SK-N-SH (cell line): ENCODE data around the gene WDR86. TPM values are rescaled to one million over a fixed set of nuclear protein-coding genes. Genes with fewer than 3 reads are reported as not detected.

Source experiments
- CTCF ChIA-PET: fragments of 300-600, 350-600 bp; formaldehyde crosslinking; extraction: SDS; loops from one replicate; lab custom pipeline; 2021; lab: Yijun Ruan, JAX
- POLR2A ChIA-PET: fragments of 350-600 bp; sonication (Branson Sonifier 250); formaldehyde crosslinking; extraction: SDS; loops from one replicate; lab custom pipeline; 2020; ENCODE audit warnings: antibody characterized with exemption, inconsistent platforms; lab: Yijun Ruan, JAX
- DNase-seq: peaks from one replicate; pipeline ENCODE4 v3.0.0; 2012
- H2AFZ ChIP-seq: fragments of 200-600 bp; sonication (generic); 2 replicates; pipeline ENCODE4 v1.8.1; 2016; ENCODE audit warnings: antibody characterized with exemption, mild to moderate bottlenecking, low read depth
- H3F3A ChIP-seq: fragments of 200-600 bp; sonication (generic); replicated peaks from 2 replicates; pipeline ENCODE3; 2016; ENCODE audit warnings: antibody characterized with exemption, mild to moderate bottlenecking; ENCODE audit not compliant: insufficient read depth
- H3K27ac ChIP-seq, 2 experiments: fragments of 200-500 bp in 1 of 2; fragments of 200-600 bp in 1 of 2; sonication (Bioruptor generic) in 1 of 2; sonication (generic), shearing (Covaris generic) in 1 of 2; 2 replicates each; pipeline versions ENCODE4 v1.5.1 to v1.6.1; 2014 to 2016; ENCODE audit warnings: low read depth in 2 of 2, inconsistent platforms in 1 of 2, low read length in 1 of 2, mild to moderate bottlenecking in 1 of 2, mixed read lengths in 1 of 2
- H3K27me3 ChIP-seq: fragments of 200-600 bp; sonication (generic), shearing (Covaris generic); 2 replicates; pipeline ENCODE4 v1.6.1; 2016; ENCODE audit warnings: mixed run types; ENCODE audit not compliant: insufficient read depth
- H3K36me3 ChIP-seq, 2 experiments: fragments of 200-500 bp in 1 of 2; fragments of 200-600 bp in 1 of 2; sonication (Bioruptor generic) in 1 of 2; sonication (generic) in 1 of 2; replicated peaks in 1 of 2; 2 replicates each; pipeline versions ENCODE3 to v1.5.1; 2014 to 2016; ENCODE audit warnings: low read length in 1 of 2, mild to moderate bottlenecking in 1 of 2; ENCODE audit not compliant: insufficient read depth in 2 of 2, control insufficient read depth in 1 of 2
- H3K4me1 ChIP-seq, 2 experiments: fragments of 200-500 bp in 1 of 2; fragments of 200-600 bp in 1 of 2; sonication (Bioruptor generic) in 1 of 2; sonication (generic), shearing (Covaris generic) in 1 of 2; 2 replicates each; pipeline versions ENCODE4 v1.5.1 to v1.6.1; 2014 to 2016; ENCODE audit warnings: low read depth in 1 of 2, low read length in 1 of 2, mixed run types in 1 of 2; ENCODE audit not compliant: insufficient read depth in 2 of 2, control insufficient read depth in 1 of 2
- H3K4me2 ChIP-seq: fragments of 200-600 bp; sonication (generic), shearing (Covaris generic); 2 replicates; pipeline ENCODE4 v1.6.1; 2017; ENCODE audit warnings: mixed run types
- H3K4me3 ChIP-seq, 2 experiments: fragments of 200-500 bp in 1 of 2; fragments of 200-600 bp in 1 of 2; sonication (Bioruptor generic) in 1 of 2; sonication (generic), shearing (Covaris generic) in 1 of 2; 2 replicates each; pipeline versions ENCODE4 v1.5.1 to v1.8.1; 2014 to 2016; ENCODE audit warnings: low read depth in 2 of 2, inconsistent platforms in 1 of 2, low read length in 1 of 2, mild to moderate bottlenecking in 1 of 2, mixed read lengths in 1 of 2, moderate library complexity in 1 of 2
- H3K79me2 ChIP-seq: fragments of 200-600 bp; sonication (generic); 2 replicates; pipeline ENCODE4 v1.8.1; 2017; ENCODE audit warnings: mild to moderate bottlenecking; ENCODE audit not compliant: insufficient read depth
- H3K9ac ChIP-seq: fragments of 200-600 bp; sonication (generic); 2 replicates; pipeline ENCODE4 v1.6.1; 2017; ENCODE audit warnings: mixed run types
- H3K9me2 ChIP-seq: fragments of 200-600 bp; sonication (generic); 2 replicates; pipeline ENCODE4 v1.6.1; 2017; ENCODE audit warnings: mixed run types
- H3K9me3 ChIP-seq: fragments of 200-600 bp; sonication (generic); 2 replicates; pipeline ENCODE4 v1.6.1; 2017; ENCODE audit warnings: mixed run types, mild to moderate bottlenecking, moderate library complexity
- H4K20me1 ChIP-seq: fragments of 200-600 bp; sonication (generic); 2 replicates; pipeline ENCODE4 v1.6.1; 2017; ENCODE audit warnings: mild to moderate bottlenecking, mixed run types; ENCODE audit not compliant: insufficient read depth
- CHD2 ChIP-seq: fragments of 150-350 bp; IDR thresholded peaks from 2 replicates; pipeline ENCODE4 v1.6.1; 2018; ENCODE audit warnings: low read length; ENCODE audit not compliant: partially characterized antibody
- ELF1 ChIP-seq: IDR thresholded peaks from 2 replicates; pipeline ENCODE4 v1.4.0; 2012
- EP300 ChIP-seq, 2 experiments: IDR thresholded peaks; 2 replicates each; pipeline versions ENCODE4 v1.4.0 to v1.6.1; 2012; ENCODE audit warnings: borderline replicate concordance in 1 of 2, low read depth in 1 of 2, low read length in 1 of 2
- FOXM1 ChIP-seq: IDR thresholded peaks from 2 replicates; pipeline ENCODE4 v1.4.0; 2012; ENCODE audit warnings: low read depth, mild to moderate bottlenecking
- GABPA ChIP-seq: IDR thresholded peaks from 2 replicates; pipeline ENCODE4 v1.4.0; 2012; ENCODE audit warnings: low read depth, mild to moderate bottlenecking
- GATA2 ChIP-seq: sonication (generic); formaldehyde crosslinking; IDR thresholded peaks from 2 replicates; pipeline ENCODE4 v1.5.0; 2020; ENCODE audit warnings: mild to moderate bottlenecking, missing genetic modification reagents
- MEF2A ChIP-seq: IDR thresholded peaks from 2 replicates; pipeline ENCODE4 v1.4.0; 2012; ENCODE audit warnings: low read depth, borderline replicate concordance
- NFIC ChIP-seq: IDR thresholded peaks from 2 replicates; pipeline ENCODE4 v1.4.0; 2012; ENCODE audit warnings: borderline replicate concordance
- NRF1 ChIP-seq: IDR thresholded peaks from 2 replicates; pipeline ENCODE4 v1.6.1; 2012; ENCODE audit warnings: low read depth, mild to moderate bottlenecking, low read length
- POLR2AphosphoS5 ChIP-seq: IDR thresholded peaks from 2 replicates; pipeline ENCODE4 v1.6.1; 2012; ENCODE audit warnings: low read depth, low read length
- RAD21 ChIP-seq: IDR thresholded peaks from 2 replicates; pipeline ENCODE4 v1.6.1; 2012; ENCODE audit warnings: mild to moderate bottlenecking, low read length
- RCOR1 ChIP-seq: fragments of 150-350 bp; IDR thresholded peaks from 2 replicates; pipeline ENCODE4 v1.6.1; 2017; ENCODE audit warnings: antibody characterized with exemption, low read length
- RXRA ChIP-seq: IDR thresholded peaks from 2 replicates; pipeline ENCODE4 v1.4.0; 2012; ENCODE audit warnings: low read depth, mild to moderate bottlenecking, borderline replicate concordance
- TAF1 ChIP-seq: IDR thresholded peaks from 2 replicates; pipeline ENCODE4 v1.6.1; 2012; ENCODE audit warnings: low read depth, mild to moderate bottlenecking, low read length, moderate library complexity, borderline replicate concordance
- TCF12 ChIP-seq: IDR thresholded peaks from 2 replicates; pipeline ENCODE4 v1.4.0; 2012
- YY1 ChIP-seq: IDR thresholded peaks from 2 replicates; pipeline ENCODE4 v1.4.0; 2012; ENCODE audit warnings: low read depth, mild to moderate bottlenecking
- WGBS: methylation state at CpG from one replicate; pipeline ENCODE4 v1.1.6; 2017; ENCODE audit warnings: low lambda C conversion rate; 5-methylcytosine and 5-hydroxymethylcytosine counted together
- polyA plus RNA-seq, 3 experiments: library from polyadenylated mRNA; depleted of rRNA; stranded (reverse); fragments of >200 nt; gene quantifications; 2 replicates each; pipeline ENCODE4 v1.2.3, GENCODE V29; 2012
- TF ChIP-seq, protein P1 (sequence below): IDR thresholded peaks from 2 replicates; pipeline ENCODE4 v1.6.1; 2012; ENCODE audit warnings: mild to moderate bottlenecking, low read depth, low read length, moderate library complexity
- TF ChIP-seq, protein P2 (sequence below): IDR thresholded peaks from 2 replicates; pipeline ENCODE4 v1.4.0; 2012; ENCODE audit warnings: low read depth, borderline replicate concordance
- TF ChIP-seq, protein P3 (sequence below): IDR thresholded peaks from 2 replicates; pipeline ENCODE4 v1.4.0; 2012; ENCODE audit warnings: low read depth, borderline replicate concordance
- TF ChIP-seq, protein P4 (sequence below): IDR thresholded peaks from 2 replicates; pipeline ENCODE4; 2012
- TF ChIP-seq, protein P5 (sequence below): IDR thresholded peaks from 2 replicates; pipeline ENCODE4 v1.4.0; 2012; ENCODE audit warnings: low read depth
- TF ChIP-seq, protein P6 (sequence below): fragments of 150-350 bp; IDR thresholded peaks from 2 replicates; pipeline ENCODE4 v1.6.1; 2016; ENCODE audit warnings: mild to moderate bottlenecking, low read depth, low read length
- TF ChIP-seq, protein P7 (sequence below): fragments of 150-350 bp; IDR thresholded peaks from 2 replicates; pipeline ENCODE4 v1.6.1; 2017; ENCODE audit warnings: antibody characterized with exemption, low read length, low read depth, borderline replicate concordance

WDR86 gene
- polyA plus RNA-seq, 1 of the 3 experiments (the other 2 are of a cell fraction) = 1.0 TPM

DNA sequence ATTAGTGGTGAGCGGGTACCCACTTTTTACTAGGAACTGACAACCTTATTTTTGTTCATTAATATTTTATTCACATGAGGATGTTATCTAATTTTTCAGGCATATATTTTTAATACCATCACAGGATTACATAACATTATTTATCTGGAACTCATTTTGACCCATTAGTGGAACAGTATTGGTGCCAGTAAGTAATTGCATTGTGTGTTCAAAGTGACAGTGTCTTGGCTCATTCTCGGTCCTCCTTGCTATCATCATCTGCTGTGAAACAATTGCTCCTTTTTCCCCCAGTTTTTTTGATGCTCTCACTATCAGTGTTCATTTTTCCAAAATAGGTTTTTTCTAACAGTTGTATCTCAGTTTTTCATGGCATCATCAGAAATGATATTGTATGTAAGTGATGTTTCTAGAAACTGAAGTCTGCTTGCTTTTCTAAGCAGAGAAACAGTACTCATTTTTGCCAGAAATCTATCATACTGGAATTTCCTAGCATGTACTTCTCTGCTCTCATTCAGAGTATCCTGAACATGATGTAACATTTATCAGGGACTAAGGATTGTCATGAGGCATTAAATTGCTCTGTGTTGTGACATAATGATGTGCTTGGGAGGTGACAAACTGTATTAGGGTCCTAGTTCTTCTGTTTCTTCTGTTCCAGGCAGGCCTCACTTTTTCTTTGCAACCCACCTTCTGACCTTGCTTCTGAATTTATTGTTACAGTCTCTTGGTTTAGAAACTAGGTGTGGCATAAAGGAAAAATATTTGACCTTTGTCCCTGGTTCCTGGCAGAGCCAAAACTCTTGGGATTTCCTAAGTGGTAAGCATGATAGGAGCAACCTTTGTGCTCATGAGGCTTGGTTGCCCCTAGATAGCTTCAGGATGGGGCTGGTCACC lies 64.0 kb downstream of the WDR86 start:
- Histone ChIP-seq H3F3A (peaks cover 33% of the 10 kb centered on the region), H3K9me3 (no peaks in the 10 kb centered on the region), H3K27ac (peak overlapping the region; percentile 11 to 65; a peak in 2 of 4 replicates), H3K4me1 (peaks cover 15 to 21% of the 10 kb centered on the region in 2 experiments), H3K4me2 (peak overlapping the region; percentile 36; the same call in 1 of the 2 replicates), H4K20me1 (peaks cover 7% of the 10 kb centered on the region), H3K27me3 (no peaks in the 10 kb centered on the region), H2AFZ (no peak overlapping the region), H3K36me3 (peaks cover 46 to 55% of the 10 kb centered on the region in 2 experiments), H3K9me2 (no peaks in the 10 kb centered on the region), H3K9ac (no peak overlapping the region), H3K4me3 (no peak overlapping the region), H3K79me2 (peaks cover 40% of the 10 kb centered on the region)
- 57% methylated on average over 2 of the region's 2 CpGs for WGBS
- ChIA-PET CTCF (interaction anchor here (0.7 to 6.2 kb wide), 7 partner anchors 22 to 36 kb away, joined by 3 to 84 read pairs (median 4); no protein-coding TSS in a partner anchor), POLR2A (no interaction called here)
- no peak for DNase-seq
- TF ChIP-seq TAF1 = no peak
- TF ChIP-seq CHD2 = no peak
- TF ChIP-seq, protein P1, sequence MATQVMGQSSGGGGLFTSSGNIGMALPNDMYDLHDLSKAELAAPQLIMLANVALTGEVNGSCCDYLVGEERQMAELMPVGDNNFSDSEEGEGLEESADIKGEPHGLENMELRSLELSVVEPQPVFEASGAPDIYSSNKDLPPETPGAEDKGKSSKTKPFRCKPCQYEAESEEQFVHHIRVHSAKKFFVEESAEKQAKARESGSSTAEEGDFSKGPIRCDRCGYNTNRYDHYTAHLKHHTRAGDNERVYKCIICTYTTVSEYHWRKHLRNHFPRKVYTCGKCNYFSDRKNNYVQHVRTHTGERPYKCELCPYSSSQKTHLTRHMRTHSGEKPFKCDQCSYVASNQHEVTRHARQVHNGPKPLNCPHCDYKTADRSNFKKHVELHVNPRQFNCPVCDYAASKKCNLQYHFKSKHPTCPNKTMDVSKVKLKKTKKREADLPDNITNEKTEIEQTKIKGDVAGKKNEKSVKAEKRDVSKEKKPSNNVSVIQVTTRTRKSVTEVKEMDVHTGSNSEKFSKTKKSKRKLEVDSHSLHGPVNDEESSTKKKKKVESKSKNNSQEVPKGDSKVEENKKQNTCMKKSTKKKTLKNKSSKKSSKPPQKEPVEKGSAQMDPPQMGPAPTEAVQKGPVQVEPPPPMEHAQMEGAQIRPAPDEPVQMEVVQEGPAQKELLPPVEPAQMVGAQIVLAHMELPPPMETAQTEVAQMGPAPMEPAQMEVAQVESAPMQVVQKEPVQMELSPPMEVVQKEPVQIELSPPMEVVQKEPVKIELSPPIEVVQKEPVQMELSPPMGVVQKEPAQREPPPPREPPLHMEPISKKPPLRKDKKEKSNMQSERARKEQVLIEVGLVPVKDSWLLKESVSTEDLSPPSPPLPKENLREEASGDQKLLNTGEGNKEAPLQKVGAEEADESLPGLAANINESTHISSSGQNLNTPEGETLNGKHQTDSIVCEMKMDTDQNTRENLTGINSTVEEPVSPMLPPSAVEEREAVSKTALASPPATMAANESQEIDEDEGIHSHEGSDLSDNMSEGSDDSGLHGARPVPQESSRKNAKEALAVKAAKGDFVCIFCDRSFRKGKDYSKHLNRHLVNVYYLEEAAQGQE = no peak
- TF ChIP-seq, protein P2, sequence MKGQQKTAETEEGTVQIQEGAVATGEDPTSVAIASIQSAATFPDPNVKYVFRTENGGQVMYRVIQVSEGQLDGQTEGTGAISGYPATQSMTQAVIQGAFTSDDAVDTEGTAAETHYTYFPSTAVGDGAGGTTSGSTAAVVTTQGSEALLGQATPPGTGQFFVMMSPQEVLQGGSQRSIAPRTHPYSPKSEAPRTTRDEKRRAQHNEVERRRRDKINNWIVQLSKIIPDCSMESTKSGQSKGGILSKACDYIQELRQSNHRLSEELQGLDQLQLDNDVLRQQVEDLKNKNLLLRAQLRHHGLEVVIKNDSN = no peak
- peak; percentile 50 for TF ChIP-seq TCF12
- TF ChIP-seq RCOR1 = no peak
- no peak for TF ChIP-seq RAD21
- no peak for TF ChIP-seq GABPA
- TF ChIP-seq NFIC = peak; percentile 59
- 0 out of 4 replicates have a peak, but pooled peaks of 1 of the 2 experiments have one; percentile 11 for TF ChIP-seq EP300 (IDR thresholded peaks at IDR 0.05; ENCODE audit: borderline replicate concordance in 1 of 2, low read depth in 1 of 2, low read length in 1 of 2)
- TF ChIP-seq, protein P3, sequence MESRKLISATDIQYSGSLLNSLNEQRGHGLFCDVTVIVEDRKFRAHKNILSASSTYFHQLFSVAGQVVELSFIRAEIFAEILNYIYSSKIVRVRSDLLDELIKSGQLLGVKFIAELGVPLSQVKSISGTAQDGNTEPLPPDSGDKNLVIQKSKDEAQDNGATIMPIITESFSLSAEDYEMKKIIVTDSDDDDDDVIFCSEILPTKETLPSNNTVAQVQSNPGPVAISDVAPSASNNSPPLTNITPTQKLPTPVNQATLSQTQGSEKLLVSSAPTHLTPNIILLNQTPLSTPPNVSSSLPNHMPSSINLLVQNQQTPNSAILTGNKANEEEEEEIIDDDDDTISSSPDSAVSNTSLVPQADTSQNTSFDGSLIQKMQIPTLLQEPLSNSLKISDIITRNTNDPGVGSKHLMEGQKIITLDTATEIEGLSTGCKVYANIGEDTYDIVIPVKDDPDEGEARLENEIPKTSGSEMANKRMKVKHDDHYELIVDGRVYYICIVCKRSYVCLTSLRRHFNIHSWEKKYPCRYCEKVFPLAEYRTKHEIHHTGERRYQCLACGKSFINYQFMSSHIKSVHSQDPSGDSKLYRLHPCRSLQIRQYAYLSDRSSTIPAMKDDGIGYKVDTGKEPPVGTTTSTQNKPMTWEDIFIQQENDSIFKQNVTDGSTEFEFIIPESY = no peak
- TF ChIP-seq, protein P4, sequence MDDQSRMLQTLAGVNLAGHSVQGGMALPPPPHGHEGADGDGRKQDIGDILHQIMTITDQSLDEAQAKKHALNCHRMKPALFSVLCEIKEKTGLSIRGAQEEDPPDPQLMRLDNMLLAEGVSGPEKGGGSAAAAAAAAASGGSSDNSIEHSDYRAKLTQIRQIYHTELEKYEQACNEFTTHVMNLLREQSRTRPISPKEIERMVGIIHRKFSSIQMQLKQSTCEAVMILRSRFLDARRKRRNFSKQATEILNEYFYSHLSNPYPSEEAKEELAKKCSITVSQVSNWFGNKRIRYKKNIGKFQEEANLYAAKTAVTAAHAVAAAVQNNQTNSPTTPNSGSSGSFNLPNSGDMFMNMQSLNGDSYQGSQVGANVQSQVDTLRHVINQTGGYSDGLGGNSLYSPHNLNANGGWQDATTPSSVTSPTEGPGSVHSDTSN = peak; percentile 51; the same call in 1 of the 2 replicates
- no peak for TF ChIP-seq MEF2A
- TF ChIP-seq POLR2AphosphoS5 = no peak
- TF ChIP-seq, protein P5, sequence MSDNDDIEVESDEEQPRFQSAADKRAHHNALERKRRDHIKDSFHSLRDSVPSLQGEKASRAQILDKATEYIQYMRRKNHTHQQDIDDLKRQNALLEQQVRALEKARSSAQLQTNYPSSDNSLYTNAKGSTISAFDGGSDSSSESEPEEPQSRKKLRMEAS = no peak
- TF ChIP-seq, protein P6, sequence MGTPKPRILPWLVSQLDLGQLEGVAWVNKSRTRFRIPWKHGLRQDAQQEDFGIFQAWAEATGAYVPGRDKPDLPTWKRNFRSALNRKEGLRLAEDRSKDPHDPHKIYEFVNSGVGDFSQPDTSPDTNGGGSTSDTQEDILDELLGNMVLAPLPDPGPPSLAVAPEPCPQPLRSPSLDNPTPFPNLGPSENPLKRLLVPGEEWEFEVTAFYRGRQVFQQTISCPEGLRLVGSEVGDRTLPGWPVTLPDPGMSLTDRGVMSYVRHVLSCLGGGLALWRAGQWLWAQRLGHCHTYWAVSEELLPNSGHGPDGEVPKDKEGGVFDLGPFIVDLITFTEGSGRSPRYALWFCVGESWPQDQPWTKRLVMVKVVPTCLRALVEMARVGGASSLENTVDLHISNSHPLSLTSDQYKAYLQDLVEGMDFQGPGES = no peak
- no peak for TF ChIP-seq YY1
- TF ChIP-seq RXRA = 0 out of 2 replicates have a peak, but pooled peaks have one; percentile 18
- TF ChIP-seq ELF1 = no peak
- TF ChIP-seq FOXM1 = no peak
- TF ChIP-seq, protein P7, sequence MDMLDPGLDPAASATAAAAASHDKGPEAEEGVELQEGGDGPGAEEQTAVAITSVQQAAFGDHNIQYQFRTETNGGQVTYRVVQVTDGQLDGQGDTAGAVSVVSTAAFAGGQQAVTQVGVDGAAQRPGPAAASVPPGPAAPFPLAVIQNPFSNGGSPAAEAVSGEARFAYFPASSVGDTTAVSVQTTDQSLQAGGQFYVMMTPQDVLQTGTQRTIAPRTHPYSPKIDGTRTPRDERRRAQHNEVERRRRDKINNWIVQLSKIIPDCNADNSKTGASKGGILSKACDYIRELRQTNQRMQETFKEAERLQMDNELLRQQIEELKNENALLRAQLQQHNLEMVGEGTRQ = no peak
- no peak for TF ChIP-seq GATA2 (CRISPR knock-in tag)
- no peak for TF ChIP-seq NRF1
